ENCODE data around the gene WWOX.

Gene WWOX

DNA sequence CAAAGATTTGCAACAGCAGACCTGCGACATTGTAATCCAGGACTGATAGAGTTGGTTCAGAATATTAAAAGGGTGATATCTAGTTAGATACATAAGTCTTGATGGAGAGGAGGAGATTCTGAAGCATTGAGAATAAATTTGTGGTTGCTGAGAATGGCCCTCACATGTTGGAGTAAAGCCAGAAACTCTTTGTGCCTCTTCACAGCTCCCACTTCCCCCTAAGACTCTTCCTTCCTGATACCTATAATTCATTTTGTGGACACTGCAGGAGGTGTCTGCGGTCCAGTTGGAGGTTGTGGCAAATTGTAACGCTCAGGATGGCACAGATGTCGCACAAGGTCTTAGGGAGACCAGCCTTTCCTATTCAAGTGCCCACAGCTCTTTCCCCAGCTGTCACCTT lies 17.5 kb downstream of the WWOX start:
- TF ChIP-seq CTCF (IDR thresholded peaks at IDR 0.05; ENCODE audit: low read depth, low read length) = no peak
- no peak overlapping the region for H3K4me3 ChIP-seq (replicated peaks in 1 of 2; ENCODE audit: low read depth in 2 of 2, low read length in 2 of 2)
- no peak for DNase-seq (ENCODE audit: low read depth in 2 of 2)

DNA sequence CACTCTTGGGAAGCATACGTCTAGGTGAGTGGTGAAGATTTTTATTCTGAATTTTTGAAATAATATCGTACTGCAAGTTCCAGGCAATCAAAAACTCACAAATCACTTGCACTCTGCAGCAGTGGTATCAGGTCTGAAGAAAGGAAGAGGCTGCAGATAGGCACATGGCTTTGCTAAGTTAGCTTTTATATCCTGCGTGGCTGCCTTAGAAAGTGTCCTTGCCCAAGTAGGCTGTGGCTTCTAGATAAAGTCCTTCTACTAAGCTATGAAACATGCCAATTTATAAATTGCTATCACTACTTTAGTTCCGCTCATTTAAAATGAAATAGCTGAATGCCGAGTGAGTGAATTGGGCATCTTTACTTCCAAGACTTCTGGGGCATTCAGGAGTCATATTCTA lies 17.9 kb downstream of the WWOX start:
- no peak for TF ChIP-seq CTCF (IDR thresholded peaks at IDR 0.05; ENCODE audit: low read depth, low read length)
- H3K4me3 ChIP-seq (replicated peaks in 1 of 2; ENCODE audit: low read depth in 2 of 2, low read length in 2 of 2) = no peak overlapping the region

GRCh38 chr16:78118469-78119025 lies 19.1 kb downstream of the WWOX start:
- no peak for TF ChIP-seq CTCF (IDR thresholded peaks at IDR 0.05; ENCODE audit: low read depth, low read length)
- H3K4me3 ChIP-seq (replicated peaks in 1 of 2; ENCODE audit: low read depth in 2 of 2, low read length in 2 of 2) = no peak overlapping the region
- no peak for DNase-seq (ENCODE audit: low read depth in 2 of 2)

More for the DNA sequence above, 17.9 kb downstream of the WWOX start:
- DNase-seq (ENCODE audit: low read depth in 2 of 2) = no peak

DNA sequence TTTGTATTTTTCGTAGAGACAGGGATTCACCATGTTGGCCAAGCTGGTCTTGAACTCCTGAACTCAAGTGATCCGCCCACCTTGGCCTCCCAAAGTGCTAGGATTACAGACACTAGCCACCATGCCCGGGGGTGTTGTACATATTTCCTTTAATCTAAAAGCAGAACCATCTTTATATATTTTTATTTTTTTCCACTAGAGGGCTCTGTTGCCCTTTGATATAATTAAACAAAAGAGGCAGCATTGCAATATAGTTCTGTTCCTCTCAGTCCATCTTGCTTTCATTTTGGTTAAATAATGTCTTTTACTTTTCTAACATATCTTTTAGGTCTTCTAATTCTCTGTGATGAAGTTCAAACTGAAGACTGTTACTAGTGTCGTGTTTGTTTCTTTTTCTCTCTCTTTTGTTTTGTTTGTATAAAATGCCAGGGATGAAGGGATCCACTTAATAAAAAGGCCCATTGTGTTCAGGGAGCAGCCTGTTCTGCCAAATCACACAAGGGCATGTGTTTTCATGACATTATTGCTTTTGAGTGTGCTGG lies 23.4 kb downstream of the WWOX start:
- no peak for TF ChIP-seq CTCF (IDR thresholded peaks at IDR 0.05; ENCODE audit: low read depth, low read length)
- no peak overlapping the region for H3K4me3 ChIP-seq (replicated peaks in 1 of 2; ENCODE audit: low read depth in 2 of 2, low read length in 2 of 2)
- peak; percentile 70 to 75 for DNase-seq (ENCODE audit: low read depth in 2 of 2)

DNA sequence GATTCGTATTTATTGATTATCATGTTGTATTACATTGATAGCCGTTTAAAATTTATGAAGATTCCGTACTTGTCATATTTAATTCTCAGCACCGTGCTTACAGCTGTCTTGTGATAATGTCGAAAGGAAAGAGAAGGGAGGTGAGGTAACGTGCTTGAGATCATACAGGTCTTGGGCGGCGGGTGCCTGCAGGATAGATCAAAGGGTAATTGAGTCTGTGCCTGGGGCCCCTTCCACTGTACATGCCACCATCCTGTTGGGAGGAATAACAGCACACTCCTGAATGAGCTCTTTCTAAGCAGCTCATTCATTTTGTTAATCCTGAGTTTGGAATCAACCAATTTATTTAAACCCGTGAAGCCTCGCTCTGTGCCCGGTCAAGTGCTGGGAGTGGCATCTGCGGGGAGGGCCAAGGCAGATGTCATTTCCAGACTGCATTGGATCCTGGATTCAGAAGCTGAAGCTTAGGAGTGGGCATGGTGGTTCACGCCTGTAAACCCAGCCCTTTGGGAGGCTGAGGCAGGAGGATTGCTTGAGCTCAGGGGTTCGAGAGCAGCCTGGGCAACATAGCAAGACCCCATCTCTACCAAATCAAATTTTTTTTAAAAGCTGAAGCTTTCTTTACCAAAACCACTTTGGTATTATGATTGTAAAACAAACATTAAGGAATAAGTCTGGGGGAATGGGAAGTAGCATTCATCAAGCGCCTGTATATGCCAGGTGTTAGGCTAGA lies 25.8 kb downstream of the WWOX start:
- H3K4me3 ChIP-seq (replicated peaks in 1 of 2; ENCODE audit: low read depth in 2 of 2, low read length in 2 of 2) = no peak overlapping the region
- no peak for DNase-seq (ENCODE audit: low read depth in 2 of 2)
- TF ChIP-seq CTCF (IDR thresholded peaks at IDR 0.05; ENCODE audit: low read depth, low read length) = no peak

- TF ChIP-seq CTCF (IDR thresholded peaks at IDR 0.05; ENCODE audit: low read depth, low read length) = no peak
- no peak for DNase-seq (ENCODE audit: low read depth in 2 of 2)
- no peak overlapping the region for H3K4me3 ChIP-seq (replicated peaks in 1 of 2; ENCODE audit: low read depth in 2 of 2, low read length in 2 of 2)
Observed at GRCh38 chr16:78126662-78127061, 27.2 kb downstream of the WWOX start.
